H1 (cell line): ENCODE results near the gene BBS2. TPM values are rescaled to one million over a fixed set of nuclear protein-coding genes. Genes with fewer than 3 reads are reported as not detected.

ENCODE experiments used
- HDAC2 ChIP-seq, 2 experiments: fragments of 300-600 bp in 1 of 2; sonication (generic) in 1 of 2; IDR thresholded peaks; 2 replicates each; pipeline ENCODE4 v1.6.1; 2011 to 2012; ENCODE audit warnings: low read depth in 2 of 2, low read length in 2 of 2, mild to moderate bottlenecking in 2 of 2, moderate library complexity in 2 of 2, borderline replicate concordance in 1 of 2, inconsistent platforms in 1 of 2
- polyA plus RNA-seq, 7 experiments: library from polyadenylated mRNA; depleted of rRNA in 3 of 7; stranded (reverse) in 5 of 7; unstranded in 2 of 7; fragments of >200 nt in 5 of 7; fragments of 200-250 nt in 2 of 7; gene quantifications; 1 replicate in 5 of 7; 2 replicates in 1 of 7; 4 replicates in 1 of 7; pipeline versions ENCODE4 v1.2.1 to v1.2.3, GENCODE V29; 2011 to 2013; ENCODE audit warnings: missing spikeins in 2 of 7, mixed read lengths in 2 of 7
- total RNA-seq: library from RNA; stranded (reverse); fragmentation: NEBNext Ultra II Directional; extraction: Animal tissue kit (Norgen Biotek cat#: 25700); gene quantifications from 2 replicates; pipeline ENCODE4 v1.2.1, GENCODE V29; 2021

BBS2 gene
- total and polyA plus RNA-seq, 2 of the 8 experiments (the other 6 are each of a cell fraction or from before 2014, with no cell fraction given), result 12.3 to 15.1 TPM

- no peak for TF ChIP-seq HDAC2 (IDR thresholded peaks at IDR 0.05; ENCODE audit: borderline replicate concordance in 1 of 2, low read depth in 2 of 2, low read length in 2 of 2)
These were observed 30.0 kb upstream of the BBS2 start (continued) for GRCh38 chr16:56549744-56550385.
